K562 (cell line): Measurements from ENCODE around the gene KCNS1. TPM values are rescaled to one million over a fixed set of nuclear protein-coding genes. Genes with fewer than 3 reads are reported as not detected.

Experiments
- ATAC-seq: fragments of 200-7000 bp; cut with Tn5 transposase; 3 replicates; pipeline ENCODE4 v1.9.1; 2020; ENCODE audit warnings: moderate library complexity
- BruUV-seq: library from RNA; stranded (reverse); fragments of 400-500 nt; replicated peaks from 2 replicates; lab custom pipeline; 2021; lab: Mats Ljungman, UMichigan
- CTCF ChIA-PET: fragments of 300-600 bp; formaldehyde crosslinking; extraction: SDS; loops from one replicate; lab custom pipeline; 2021; ENCODE audit warnings: low intra/inter-chr PET ratio; lab: Yijun Ruan, JAX
- POLR2A ChIA-PET: fragments of 300-600, 350-650 bp; sonication (Branson Sonifier 250); formaldehyde crosslinking; extraction: SDS; loops from one replicate; lab custom pipeline; 2021; ENCODE audit warnings: antibody characterized with exemption, inconsistent platforms; lab: Yijun Ruan, JAX
- DNase-seq, 4 experiments: peaks; one replicate each; pipeline versions ENCODE4 v3.0.0 to v3.0.0-alpha.2; 2011 to 2018; ENCODE audit warnings: low spot score in 3 of 4, mixed read lengths in 3 of 4; ENCODE audit errors: extremely low read depth in 1 of 4
- FAIRE-seq: peaks from 2 replicates; lab custom pipeline; 2011; peaks lifted over from hg19 to GRCh38; lab: Jason Lieb, UNC
- H2AFZ ChIP-seq: 2 replicates; pipeline ENCODE4 v1.6.0; 2011; ENCODE audit warnings: low read depth, low read length, control low read depth, inconsistent platforms
- H3K27ac ChIP-seq: fragments of 200-600 bp; 3 replicates; pipeline ENCODE4 v1.8.0; 2011; ENCODE audit warnings: low read depth, mild to moderate bottlenecking, control low read depth, inconsistent platforms, low read length, moderate library complexity, mixed read lengths; ENCODE audit errors: extremely low read depth
- H3K27me3 ChIP-seq, 2 experiments: fragments of 300-600 bp in 1 of 2; 2 replicates in 1 of 2; 3 replicates in 1 of 2; pipeline versions ENCODE4 v1.6.0 to v1.8.0; 2011; ENCODE audit warnings: inconsistent platforms in 2 of 2, low read length in 2 of 2, mild to moderate bottlenecking in 1 of 2, mixed read lengths in 1 of 2, moderate library complexity in 1 of 2; ENCODE audit not compliant: control insufficient read depth in 2 of 2, insufficient read depth in 2 of 2
- H3K36me3 ChIP-seq: fragments of 300-600 bp; 3 replicates; pipeline ENCODE4 v1.8.0; 2011; ENCODE audit warnings: mild to moderate bottlenecking, low read length, inconsistent platforms; ENCODE audit not compliant: control insufficient read depth, insufficient read depth
- H3K4me1 ChIP-seq, 2 experiments: fragments of 200-600 bp in 1 of 2; replicated peaks in 1 of 2; 2 replicates in 1 of 2; 3 replicates in 1 of 2; pipeline versions ENCODE4 v1.5.1 to v1.8.0; 2011; ENCODE audit warnings: inconsistent platforms in 2 of 2, low read length in 2 of 2, mild to moderate bottlenecking in 1 of 2, mixed read lengths in 1 of 2, moderate library complexity in 1 of 2; ENCODE audit not compliant: control insufficient read depth in 2 of 2, insufficient read depth in 2 of 2
- H3K4me2 ChIP-seq: 2 replicates; pipeline ENCODE4 v1.6.1; 2011; ENCODE audit warnings: low read length, control low read depth, inconsistent platforms, mixed read lengths; ENCODE audit not compliant: insufficient read depth
- H3K4me3 ChIP-seq: fragments of 200-600 bp; sonication (generic), shearing (Covaris generic); 2 replicates; pipeline ENCODE4 v1.5.1; 2016; ENCODE audit warnings: control low read depth, inconsistent platforms
- H3K79me2 ChIP-seq: fragments of 200-600 bp; 3 replicates; pipeline ENCODE4 v1.8.0; 2011; ENCODE audit warnings: low read length, inconsistent platforms; ENCODE audit not compliant: control insufficient read depth, insufficient read depth
- H3K9ac ChIP-seq, 2 experiments: 2 replicates each; pipeline versions ENCODE4 v1.6.0 to v1.6.1; 2011; ENCODE audit warnings: low read depth in 2 of 2, low read length in 2 of 2, control low read depth in 1 of 2, inconsistent platforms in 1 of 2, mild to moderate bottlenecking in 1 of 2, mixed read lengths in 1 of 2; ENCODE audit not compliant: insufficient read depth in 1 of 2
- H3K9me1 ChIP-seq: one replicate; pipeline ENCODE4 v1.6.0; 2011; ENCODE audit warnings: inconsistent platforms, mild to moderate bottlenecking, low read length, moderate library complexity; ENCODE audit not compliant: control insufficient read depth, insufficient read depth
- H3K9me3 ChIP-seq: replicated peaks from 2 replicates; pipeline ENCODE4 v1.5.1; 2011; ENCODE audit warnings: low read depth, low read length, inconsistent platforms; ENCODE audit not compliant: control insufficient read depth, insufficient read depth
- H4K20me1 ChIP-seq: replicated peaks from 2 replicates; pipeline ENCODE4 v1.6.1; 2011; ENCODE audit warnings: low read length, inconsistent platforms, mixed read lengths; ENCODE audit not compliant: control insufficient read depth, insufficient read depth
- FOXP1 ChIP-seq: sonication (generic); formaldehyde crosslinking; IDR thresholded peaks from 2 replicates; pipeline ENCODE4 v1.8.0; 2022; ENCODE audit warnings: mild to moderate bottlenecking, missing genetic modification reagents
- NR2C1 ChIP-seq, 2 experiments: fragments of 450-650 bp; IDR thresholded peaks; 2 replicates each; pipeline ENCODE4 v1.6.1; 2017; ENCODE audit warnings: mild to moderate bottlenecking in 2 of 2, antibody characterized with exemption in 1 of 2, inconsistent platforms in 1 of 2, missing compliant biosample characterization in 1 of 2, missing genetic modification characterization in 1 of 2
- SMARCE1 ChIP-seq: fragments of 450-650 bp; IDR thresholded peaks from 2 replicates; pipeline ENCODE4 v1.7.1; 2016; ENCODE audit warnings: mild to moderate bottlenecking
- ZEB2 ChIP-seq: fragments of 450-650 bp; IDR thresholded peaks from 2 replicates; pipeline ENCODE4 v1.6.1; 2016
- WGBS: fragments of 100-300 bp; shearing (Covaris generic); methylation state at CpG from one replicate; pipeline ENCODE4 v1.1.6; 2016; ENCODE audit warnings: low coverage, mixed read lengths; ENCODE audit not compliant: insufficient coverage; ENCODE audit errors: missing lambda C conversion rate; 5-methylcytosine and 5-hydroxymethylcytosine counted together
- in situ Hi-C: fragments of 300-500 bp; cut with MboI; formaldehyde crosslinking; loops from 4 replicates; pipeline ENCODE4 v1.15.0; 2018; ENCODE audit warnings: inconsistent platforms, mixed read lengths
- intact Hi-C: fragments of 100-400 bp; cut with micrococcal nuclease; formaldehyde crosslinking; loops from 2 replicates; pipeline ENCODE4 v1.14.2; 2022
- polyA plus RNA-seq, 8 experiments: library from polyadenylated mRNA; depleted of rRNA in 4 of 8; stranded (reverse) in 5 of 8; unstranded in 3 of 8; fragments of >200 nt; fragmentation: Nextera tagmentation in 2 of 8; fragmentation: Illumina TruSeq in 1 of 8; extraction: Ambion mirVana in 2 of 8; extraction: Trizol in 1 of 8; gene quantifications; 2 replicates each; pipeline versions ENCODE4 v1.2.1 to v1.2.3, GENCODE V29; 2011 to 2014; ENCODE audit warnings: inconsistent platforms in 1 of 8, missing spikeins in 1 of 8
- total RNA-seq, 7 experiments: library from RNA; depleted of rRNA in 6 of 7; stranded (reverse); fragments of >200 nt in 6 of 7; fragmentation: Illumina TruSeq in 2 of 7; extraction: Trizol in 2 of 7; gene quantifications; 2 replicates each; pipeline versions ENCODE4 v1.2.1 to v1.2.3, GENCODE V29; 2011 to 2021; ENCODE audit warnings: low replicate concordance in 1 of 7
- TF ChIP-seq, protein P1 (sequence below): fragments of 450-650 bp; conservative IDR thresholded peaks from 2 replicates; pipeline ENCODE4 v1.6.1; 2016; ENCODE audit warnings: missing genetic modification characterization, low read depth, mild to moderate bottlenecking, missing compliant biosample characterization, moderate library complexity

KCNS1 gene
- total and polyA plus RNA-seq, 9 of the 15 experiments (the other 6 are each of a cell fraction or from before 2014, with no cell fraction given) = not detected

DNA sequence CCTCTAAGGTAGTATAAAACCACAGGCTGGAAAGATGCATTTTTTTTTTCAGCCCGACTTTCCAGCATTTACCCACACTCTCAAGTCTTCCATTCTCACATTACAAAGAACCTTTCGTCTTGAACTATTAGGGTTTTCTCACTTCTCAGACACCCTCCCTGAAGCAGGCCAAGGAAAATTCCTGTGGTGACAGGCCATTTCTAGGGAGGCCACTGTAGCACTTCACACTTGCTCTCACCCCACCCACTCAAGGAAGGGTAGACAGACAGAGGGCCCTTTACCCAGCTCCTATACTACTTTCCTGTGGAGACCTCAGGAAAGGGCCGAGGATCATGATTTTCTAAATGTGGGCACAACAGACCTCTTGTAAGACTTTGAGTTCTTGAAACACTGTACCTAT lies 27.7 kb downstream of the KCNS1 start:
- Histone ChIP-seq H3K79me2 (no peaks in the 10 kb centered on the region), H3K9ac (no peak overlapping the region), H3K4me2 (no peak overlapping the region), H4K20me1 (0 out of 2 replicates have a peak, but pooled peaks cover 4% of the 10 kb centered on the region), H3K4me1 (peaks cover 2 to 15% of the 10 kb centered on the region in 2 experiments; a peak in 4 of 5 replicates), H3K27me3 (no peaks in the 10 kb centered on the region), H3K9me3 (no peaks in the 10 kb centered on the region), H3K27ac (no peak overlapping the region), H3K4me3 (no peak overlapping the region), H2AFZ (no peak overlapping the region), H3K36me3 (peaks cover 28% of the 10 kb centered on the region), H3K9me1 (no peaks in the 10 kb centered on the region)
- CTCF ChIA-PET = no interaction called here
- no peak for FAIRE-seq
- no TSS peak for BruUV-seq
- WGBS = 93% methylated on average over 3 of the region's 3 CpGs
- in situ Hi-C loops = no loop called here
- POLR2A ChIA-PET = interaction anchor here (0.5 to 1.1 kb wide), 2 partner anchors 13 to 114 kb away, joined by 3 to 4 read pairs; no protein-coding TSS in a partner anchor
- ATAC-seq = no peak
- no peak for TF ChIP-seq ZEB2
- TF ChIP-seq, protein P1, sequence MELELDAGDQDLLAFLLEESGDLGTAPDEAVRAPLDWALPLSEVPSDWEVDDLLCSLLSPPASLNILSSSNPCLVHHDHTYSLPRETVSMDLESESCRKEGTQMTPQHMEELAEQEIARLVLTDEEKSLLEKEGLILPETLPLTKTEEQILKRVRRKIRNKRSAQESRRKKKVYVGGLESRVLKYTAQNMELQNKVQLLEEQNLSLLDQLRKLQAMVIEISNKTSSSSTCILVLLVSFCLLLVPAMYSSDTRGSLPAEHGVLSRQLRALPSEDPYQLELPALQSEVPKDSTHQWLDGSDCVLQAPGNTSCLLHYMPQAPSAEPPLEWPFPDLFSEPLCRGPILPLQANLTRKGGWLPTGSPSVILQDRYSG = no peak
- no peak for TF ChIP-seq FOXP1
- no peak for TF ChIP-seq SMARCE1
- TF ChIP-seq NR2C1 (IDR thresholded peaks at IDR 0.05) = no peak
- TF ChIP-seq NR2C1 (tag; IDR thresholded peaks at IDR 0.05) = no peak
- no peak for DNase-seq
- intact Hi-C loops = no loop called here
